K562 (cell line): ENCODE data around the gene BCORL1. TPM values are rescaled to one million over a fixed set of nuclear protein-coding genes. Genes with fewer than 3 reads are reported as not detected.

Experiments used
- ATAC-seq: fragments of 200-7000 bp; cut with Tn5 transposase; 3 replicates; pipeline ENCODE4 v1.9.1; 2020; ENCODE audit warnings: moderate library complexity
- BruUV-seq: library from RNA; stranded (reverse); fragments of 400-500 nt; replicated peaks from 2 replicates; lab custom pipeline; 2021; lab: Mats Ljungman, UMichigan
- CTCF ChIA-PET: fragments of 300-600 bp; formaldehyde crosslinking; extraction: SDS; loops from one replicate; lab custom pipeline; 2021; ENCODE audit warnings: low intra/inter-chr PET ratio; lab: Yijun Ruan, JAX
- POLR2A ChIA-PET: fragments of 300-600, 350-650 bp; sonication (Branson Sonifier 250); formaldehyde crosslinking; extraction: SDS; loops from one replicate; lab custom pipeline; 2021; ENCODE audit warnings: antibody characterized with exemption, inconsistent platforms; lab: Yijun Ruan, JAX
- DNase-seq, 4 experiments: peaks; one replicate each; pipeline versions ENCODE4 v3.0.0 to v3.0.0-alpha.2; 2011 to 2018; ENCODE audit warnings: low spot score in 3 of 4, mixed read lengths in 3 of 4; ENCODE audit errors: extremely low read depth in 1 of 4
- FAIRE-seq: peaks from 2 replicates; lab custom pipeline; 2011; peaks lifted over from hg19 to GRCh38; lab: Jason Lieb, UNC
- H2AFZ ChIP-seq: 2 replicates; pipeline ENCODE4 v1.6.0; 2011; ENCODE audit warnings: low read depth, low read length, control low read depth, inconsistent platforms
- H3K27ac ChIP-seq: fragments of 200-600 bp; 3 replicates; pipeline ENCODE4 v1.8.0; 2011; ENCODE audit warnings: low read depth, mild to moderate bottlenecking, control low read depth, inconsistent platforms, low read length, moderate library complexity, mixed read lengths; ENCODE audit errors: extremely low read depth
- H3K27me3 ChIP-seq, 2 experiments: fragments of 300-600 bp in 1 of 2; 2 replicates in 1 of 2; 3 replicates in 1 of 2; pipeline versions ENCODE4 v1.6.0 to v1.8.0; 2011; ENCODE audit warnings: inconsistent platforms in 2 of 2, low read length in 2 of 2, mild to moderate bottlenecking in 1 of 2, mixed read lengths in 1 of 2, moderate library complexity in 1 of 2; ENCODE audit not compliant: control insufficient read depth in 2 of 2, insufficient read depth in 2 of 2
- H3K36me3 ChIP-seq: fragments of 300-600 bp; 3 replicates; pipeline ENCODE4 v1.8.0; 2011; ENCODE audit warnings: mild to moderate bottlenecking, low read length, inconsistent platforms; ENCODE audit not compliant: control insufficient read depth, insufficient read depth
- H3K4me1 ChIP-seq, 2 experiments: fragments of 200-600 bp in 1 of 2; replicated peaks in 1 of 2; 2 replicates in 1 of 2; 3 replicates in 1 of 2; pipeline versions ENCODE4 v1.5.1 to v1.8.0; 2011; ENCODE audit warnings: inconsistent platforms in 2 of 2, low read length in 2 of 2, mild to moderate bottlenecking in 1 of 2, mixed read lengths in 1 of 2, moderate library complexity in 1 of 2; ENCODE audit not compliant: control insufficient read depth in 2 of 2, insufficient read depth in 2 of 2
- H3K4me2 ChIP-seq: 2 replicates; pipeline ENCODE4 v1.6.1; 2011; ENCODE audit warnings: low read length, control low read depth, inconsistent platforms, mixed read lengths; ENCODE audit not compliant: insufficient read depth
- H3K4me3 ChIP-seq: fragments of 200-600 bp; sonication (generic), shearing (Covaris generic); 2 replicates; pipeline ENCODE4 v1.5.1; 2016; ENCODE audit warnings: control low read depth, inconsistent platforms
- H3K79me2 ChIP-seq: fragments of 200-600 bp; 3 replicates; pipeline ENCODE4 v1.8.0; 2011; ENCODE audit warnings: low read length, inconsistent platforms; ENCODE audit not compliant: control insufficient read depth, insufficient read depth
- H3K9ac ChIP-seq, 2 experiments: 2 replicates each; pipeline versions ENCODE4 v1.6.0 to v1.6.1; 2011; ENCODE audit warnings: low read depth in 2 of 2, low read length in 2 of 2, control low read depth in 1 of 2, inconsistent platforms in 1 of 2, mild to moderate bottlenecking in 1 of 2, mixed read lengths in 1 of 2; ENCODE audit not compliant: insufficient read depth in 1 of 2
- H3K9me1 ChIP-seq: one replicate; pipeline ENCODE4 v1.6.0; 2011; ENCODE audit warnings: inconsistent platforms, mild to moderate bottlenecking, low read length, moderate library complexity; ENCODE audit not compliant: control insufficient read depth, insufficient read depth
- H3K9me3 ChIP-seq: replicated peaks from 2 replicates; pipeline ENCODE4 v1.5.1; 2011; ENCODE audit warnings: low read depth, low read length, inconsistent platforms; ENCODE audit not compliant: control insufficient read depth, insufficient read depth
- H4K20me1 ChIP-seq: replicated peaks from 2 replicates; pipeline ENCODE4 v1.6.1; 2011; ENCODE audit warnings: low read length, inconsistent platforms, mixed read lengths; ENCODE audit not compliant: control insufficient read depth, insufficient read depth
- ATF3 ChIP-seq, 2 experiments: fragments of 450-650 bp in 1 of 2; sonication (generic) in 1 of 2; formaldehyde crosslinking in 1 of 2; IDR thresholded peaks in 1 of 2; conservative IDR thresholded peaks in 1 of 2; 2 replicates each; pipeline versions ENCODE4 v1.6.1 to v1.8.1; 2016 to 2023; ENCODE audit warnings: mild to moderate bottlenecking in 2 of 2, moderate library complexity in 2 of 2, inconsistent platforms in 1 of 2, missing genetic modification reagents in 1 of 2
- CEBPG ChIP-seq, 3 experiments: fragments of 200-800 bp in 1 of 3; sonication (Bioruptor generic) in 1 of 3; sonication (generic) in 1 of 3; formaldehyde crosslinking in 1 of 3; IDR thresholded peaks in 2 of 3; conservative IDR thresholded peaks in 1 of 3; 2 replicates each; pipeline versions ENCODE4 v1.6.1 to v1.8.0; 2016 to 2022; ENCODE audit warnings: missing compliant biosample characterization in 2 of 3, missing genetic modification characterization in 2 of 3, mild to moderate bottlenecking in 1 of 3, missing genetic modification reagents in 1 of 3
- DNMT1 ChIP-seq: fragments of 450-650 bp; IDR thresholded peaks from 2 replicates; pipeline ENCODE4 v1.6.1; 2016; ENCODE audit warnings: antibody characterized with exemption, mild to moderate bottlenecking
- EGR1 ChIP-seq: fragments of 450-650 bp; conservative IDR thresholded peaks from 2 replicates; pipeline ENCODE4 v1.6.1; 2017; ENCODE audit warnings: mild to moderate bottlenecking
- ETV1 ChIP-seq: fragments of 450-650 bp; conservative IDR thresholded peaks from 2 replicates; pipeline ENCODE4 v1.6.1; 2016; ENCODE audit warnings: missing genetic modification characterization, control low read depth, low read depth, missing compliant biosample characterization
- GATAD2A ChIP-seq: fragments of 450-650 bp; IDR thresholded peaks from 2 replicates; pipeline ENCODE4 v1.6.1; 2017
- PKNOX1 ChIP-seq: fragments of 450-650 bp; IDR thresholded peaks from 2 replicates; pipeline ENCODE4 v1.6.1; 2016
- SIX5 ChIP-seq, 2 experiments: IDR thresholded peaks; 2 replicates each; pipeline ENCODE4 v1.6.1; 2011; ENCODE audit warnings: low read length in 2 of 2, borderline replicate concordance in 1 of 2, low read depth in 1 of 2, mild to moderate bottlenecking in 1 of 2, moderate library complexity in 1 of 2; ENCODE audit not compliant: insufficient read depth in 1 of 2
- SREBF1 ChIP-seq: fragments of 150-350 bp; IDR thresholded peaks from 2 replicates; pipeline ENCODE4 v1.6.1; 2014; ENCODE audit warnings: antibody characterized with exemption, low read depth, low read length, borderline replicate concordance
- TBL1XR1 ChIP-seq, 2 experiments: IDR thresholded peaks; 2 replicates each; pipeline ENCODE4 v1.6.1; 2012; ENCODE audit warnings: improper control_type of control experiment in 2 of 2, low read length in 2 of 2, mild to moderate bottlenecking in 1 of 2
- TEAD1 ChIP-seq, 2 experiments: fragments of 450-650 bp in 1 of 2; sonication (generic) in 1 of 2; formaldehyde crosslinking; IDR thresholded peaks; 2 replicates each; pipeline versions ENCODE4 v1.4.0 to v1.8.0; 2020 to 2022; ENCODE audit warnings: mild to moderate bottlenecking in 2 of 2, missing genetic modification reagents in 1 of 2
- ZBTB26 ChIP-seq: fragments of 450-650 bp; formaldehyde crosslinking; IDR thresholded peaks from 2 replicates; pipeline ENCODE4 v1.4.0; 2022; ENCODE audit warnings: missing genetic modification characterization
- ZNF280A ChIP-seq: fragments of 450-650 bp; IDR thresholded peaks from 2 replicates; pipeline ENCODE4 v1.6.1; 2018; ENCODE audit warnings: mild to moderate bottlenecking, low read depth; ENCODE audit not compliant: partially characterized antibody
- ZNF311 ChIP-seq: fragments of 250-450 bp; sonication (Bioruptor Pico); IDR thresholded peaks from 2 replicates; pipeline ENCODE4 v1.4.0; 2020; ENCODE audit warnings: mild to moderate bottlenecking, moderate library complexity
- WGBS: fragments of 100-300 bp; shearing (Covaris generic); methylation state at CpG from one replicate; pipeline ENCODE4 v1.1.6; 2016; ENCODE audit warnings: low coverage, mixed read lengths; ENCODE audit not compliant: insufficient coverage; ENCODE audit errors: missing lambda C conversion rate; 5-methylcytosine and 5-hydroxymethylcytosine counted together
- in situ Hi-C: fragments of 300-500 bp; cut with MboI; formaldehyde crosslinking; loops from 4 replicates; pipeline ENCODE4 v1.15.0; 2018; ENCODE audit warnings: inconsistent platforms, mixed read lengths
- intact Hi-C: fragments of 100-400 bp; cut with micrococcal nuclease; formaldehyde crosslinking; loops from 2 replicates; pipeline ENCODE4 v1.14.2; 2022
- polyA plus RNA-seq, 8 experiments: library from polyadenylated mRNA; depleted of rRNA in 4 of 8; stranded (reverse) in 5 of 8; unstranded in 3 of 8; fragments of >200 nt; fragmentation: Nextera tagmentation in 2 of 8; fragmentation: Illumina TruSeq in 1 of 8; extraction: Ambion mirVana in 2 of 8; extraction: Trizol in 1 of 8; gene quantifications; 2 replicates each; pipeline versions ENCODE4 v1.2.1 to v1.2.3, GENCODE V29; 2011 to 2014; ENCODE audit warnings: inconsistent platforms in 1 of 8, missing spikeins in 1 of 8
- total RNA-seq, 7 experiments: library from RNA; depleted of rRNA in 6 of 7; stranded (reverse); fragments of >200 nt in 6 of 7; fragmentation: Illumina TruSeq in 2 of 7; extraction: Trizol in 2 of 7; gene quantifications; 2 replicates each; pipeline versions ENCODE4 v1.2.1 to v1.2.3, GENCODE V29; 2011 to 2021; ENCODE audit warnings: low replicate concordance in 1 of 7
- TF ChIP-seq, protein P1 (sequence below): fragments of 250-450 bp; sonication (Bioruptor Pico); IDR thresholded peaks from 2 replicates; pipeline ENCODE4 v1.8.0; 2021; ENCODE audit warnings: moderate library complexity, mild to moderate bottlenecking, inconsistent platforms

Gene BCORL1
- total and polyA plus RNA-seq, 9 of the 15 experiments (the other 6 are each of a cell fraction or from before 2014, with no cell fraction given): 0.48 to 29.6 (median 2.1) TPM

DNA sequence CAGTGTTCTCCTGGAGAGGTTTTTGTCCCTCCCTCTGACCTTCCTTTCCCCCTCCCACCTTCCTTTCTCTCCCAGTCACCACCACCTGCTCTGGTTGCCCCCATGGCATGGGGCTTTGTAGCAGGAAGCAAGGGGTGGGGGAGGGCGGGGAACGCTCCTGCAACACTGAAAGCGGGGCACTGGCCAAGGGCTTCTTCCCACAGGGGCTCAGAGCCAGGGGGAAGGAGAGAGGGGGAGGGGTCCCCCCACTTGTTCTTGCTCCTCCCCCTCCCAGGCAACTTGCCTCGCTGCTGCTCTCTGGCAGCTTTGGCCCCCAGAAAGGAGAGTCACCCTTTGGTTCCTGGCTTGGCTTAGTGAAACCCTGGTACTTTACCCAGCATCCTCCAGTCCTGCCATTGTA is 48.4 kb downstream of the BCORL1 start:
- DNase-seq: no peak
- in situ Hi-C loops (loop anchor here (10.0 kb wide), 1 partner anchor 106 kb away; no protein-coding TSS in a partner anchor), intact Hi-C loops (no loop called here)
- peaks cover 80% of the 10 kb centered on the region for H3K36me3 ChIP-seq
- H3K4me1 ChIP-seq: no peaks in the 10 kb centered on the region
- WGBS: no CpG with 5 or more reads among the region's 4 CpGs
- no peak for ATAC-seq
- H3K4me3 ChIP-seq: no peak overlapping the region
- FAIRE-seq: no peak
- no TSS peak for BruUV-seq
- no peak overlapping the region for H3K27ac ChIP-seq
- ChIA-PET CTCF (no interaction called here), POLR2A (interaction anchor here (0.5 to 0.6 kb wide), 2 partner anchors 67 to 99 kb away, joined by 3 read pairs; no protein-coding TSS in a partner anchor)
- H2AFZ ChIP-seq: no peak overlapping the region
- no peak overlapping the region for H3K4me2 ChIP-seq
- H3K79me2 ChIP-seq: no peaks in the 10 kb centered on the region
- H3K9me3 ChIP-seq: no peaks in the 10 kb centered on the region
- no peaks in the 10 kb centered on the region for H4K20me1 ChIP-seq
- no peaks in the 10 kb centered on the region for H3K9me1 ChIP-seq
- no peak overlapping the region for H3K9ac ChIP-seq
- H3K27me3 ChIP-seq: no peaks in the 10 kb centered on the region
- TF ChIP-seq CEBPG (CRISPR knock-in tag; IDR thresholded peaks at IDR 0.05) (no peak), CEBPG (tag; conservative IDR thresholded peaks at IDR 0.05 in 1 of 2, IDR thresholded peaks at IDR 0.05 in 1 of 2) (no peak), EGR1 (no peak), ZBTB26 (no peak), GATAD2A (no peak), TBL1XR1 (IDR thresholded peaks at IDR 0.05; ENCODE audit: low read length in 2 of 2) (no peak), ATF3 (IDR thresholded peaks at IDR 0.05) (no peak), ATF3 (CRISPR knock-in tag; conservative IDR thresholded peaks at IDR 0.05) (no peak), ZNF311 (CRISPR knock-in tag) (no peak), SIX5 (IDR thresholded peaks at IDR 0.05; ENCODE audit: borderline replicate concordance in 1 of 2, insufficient read depth in 1 of 2, low read depth in 1 of 2, low read length in 2 of 2) (no peak), ETV1 (tag) (no peak), TEAD1 (CRISPR knock-in tag; IDR thresholded peaks at IDR 0.05) (no peak), ZNF280A (no peak), PKNOX1 (no peak), DNMT1 (no peak), SREBF1 (no peak)
- TF ChIP-seq, protein P1, sequence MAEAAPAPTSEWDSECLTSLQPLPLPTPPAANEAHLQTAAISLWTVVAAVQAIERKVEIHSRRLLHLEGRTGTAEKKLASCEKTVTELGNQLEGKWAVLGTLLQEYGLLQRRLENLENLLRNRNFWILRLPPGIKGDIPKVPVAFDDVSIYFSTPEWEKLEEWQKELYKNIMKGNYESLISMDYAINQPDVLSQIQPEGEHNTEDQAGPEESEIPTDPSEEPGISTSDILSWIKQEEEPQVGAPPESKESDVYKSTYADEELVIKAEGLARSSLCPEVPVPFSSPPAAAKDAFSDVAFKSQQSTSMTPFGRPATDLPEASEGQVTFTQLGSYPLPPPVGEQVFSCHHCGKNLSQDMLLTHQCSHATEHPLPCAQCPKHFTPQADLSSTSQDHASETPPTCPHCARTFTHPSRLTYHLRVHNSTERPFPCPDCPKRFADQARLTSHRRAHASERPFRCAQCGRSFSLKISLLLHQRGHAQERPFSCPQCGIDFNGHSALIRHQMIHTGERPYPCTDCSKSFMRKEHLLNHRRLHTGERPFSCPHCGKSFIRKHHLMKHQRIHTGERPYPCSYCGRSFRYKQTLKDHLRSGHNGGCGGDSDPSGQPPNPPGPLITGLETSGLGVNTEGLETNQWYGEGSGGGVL (CRISPR knock-in tag): no peak
